ENCODE measurements around the gene ARHGEF16.

Gene ARHGEF16

DNA sequence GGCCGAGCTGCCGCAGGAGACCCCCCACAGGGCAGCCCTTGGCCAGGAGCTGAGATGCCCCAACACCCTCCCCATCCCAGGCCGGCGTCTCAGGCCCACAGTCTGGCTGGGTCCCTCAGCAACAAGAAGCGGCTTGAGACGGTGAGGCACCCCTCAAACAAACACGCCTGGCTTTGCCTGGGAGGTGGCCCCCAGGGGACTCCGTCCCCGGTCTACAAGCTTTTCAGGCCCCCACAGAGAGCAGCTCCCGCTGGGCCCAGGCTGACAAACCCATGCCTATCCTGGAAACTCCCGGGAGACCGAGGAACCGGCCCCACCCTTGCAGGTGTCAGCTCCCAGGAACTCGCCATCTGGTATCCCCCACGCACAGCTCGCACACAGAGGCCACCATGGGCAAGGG is 67.0 kb downstream of the ARHGEF16 start:
- DNase-seq: no peak

DNA sequence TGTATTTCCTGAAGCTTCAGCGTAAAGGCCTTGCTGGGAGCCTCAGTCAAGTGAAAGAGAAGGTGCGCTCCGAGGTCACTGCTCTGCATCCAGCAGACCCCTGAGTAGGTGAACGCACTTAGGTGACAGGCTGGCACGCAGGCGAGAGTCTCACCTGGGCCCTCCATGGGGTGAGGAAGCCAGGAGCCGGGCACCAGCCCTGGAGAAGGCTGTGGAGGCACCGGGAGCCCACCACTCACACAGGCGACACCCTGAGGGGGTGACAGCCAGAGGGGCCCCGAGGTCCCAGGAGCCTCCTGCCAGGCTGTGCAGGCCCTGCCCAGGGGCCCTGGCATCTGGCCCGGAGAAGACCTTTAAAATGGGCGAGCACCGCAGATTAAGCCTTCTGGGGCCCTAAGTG is 67.6 kb downstream of the ARHGEF16 start:
- no peak for DNase-seq

DNA sequence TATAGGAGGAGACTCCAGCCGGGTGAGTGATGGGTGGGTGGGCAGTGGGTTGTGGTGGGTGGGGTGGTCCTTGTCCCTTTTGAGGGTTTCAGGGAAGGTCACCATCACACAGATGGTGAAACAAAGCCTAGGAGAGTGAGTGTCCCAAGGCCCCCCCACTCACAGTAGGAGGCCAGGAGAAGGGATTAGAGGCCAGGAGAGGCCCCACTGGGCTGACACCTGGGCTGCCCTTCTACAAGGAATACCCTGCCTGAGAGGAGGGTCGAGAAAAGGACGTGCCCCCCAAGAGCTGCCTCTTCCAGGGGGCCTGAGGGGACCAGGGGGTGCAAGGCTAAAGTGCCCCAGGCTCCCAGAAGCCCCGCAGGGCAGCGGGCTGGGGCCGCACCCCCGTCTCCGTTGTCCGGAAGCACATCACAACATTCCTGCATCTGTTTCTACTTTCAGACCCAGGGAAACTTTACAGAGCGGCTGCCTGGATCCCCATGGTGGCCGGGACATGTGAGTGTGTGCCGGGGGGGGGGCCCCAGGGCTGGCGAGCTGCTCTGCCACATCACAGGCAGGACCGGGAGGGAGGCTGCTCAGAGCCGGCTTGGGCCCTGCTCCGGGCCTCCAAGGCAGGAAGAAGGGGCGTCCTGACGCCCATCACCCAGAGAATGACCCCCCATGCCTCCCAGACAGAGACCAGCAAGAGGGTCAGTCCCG is 68.2 kb downstream of the ARHGEF16 start:
- DNase-seq: no peak

DNA sequence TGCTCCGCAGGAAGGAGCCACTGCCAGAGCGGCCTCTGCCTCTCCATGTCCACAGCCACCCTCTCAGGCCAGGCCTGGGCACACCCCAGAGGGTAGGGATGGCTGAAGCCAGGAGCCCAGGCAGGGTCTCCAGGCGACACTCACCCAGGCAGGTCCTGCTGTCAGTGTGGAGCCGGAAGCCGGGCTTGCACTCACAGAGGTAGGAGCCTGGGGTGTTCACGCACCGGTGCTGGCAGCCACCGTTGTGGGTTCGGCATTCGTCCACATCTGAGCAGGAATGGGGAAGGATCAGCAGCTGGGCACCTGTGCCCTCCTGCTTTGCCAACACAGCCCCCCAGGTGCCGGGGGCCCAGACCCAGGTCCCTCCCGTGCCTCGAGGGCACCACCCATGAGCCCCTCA is 69.5 kb downstream of the ARHGEF16 start:
- no peak for DNase-seq

DNA sequence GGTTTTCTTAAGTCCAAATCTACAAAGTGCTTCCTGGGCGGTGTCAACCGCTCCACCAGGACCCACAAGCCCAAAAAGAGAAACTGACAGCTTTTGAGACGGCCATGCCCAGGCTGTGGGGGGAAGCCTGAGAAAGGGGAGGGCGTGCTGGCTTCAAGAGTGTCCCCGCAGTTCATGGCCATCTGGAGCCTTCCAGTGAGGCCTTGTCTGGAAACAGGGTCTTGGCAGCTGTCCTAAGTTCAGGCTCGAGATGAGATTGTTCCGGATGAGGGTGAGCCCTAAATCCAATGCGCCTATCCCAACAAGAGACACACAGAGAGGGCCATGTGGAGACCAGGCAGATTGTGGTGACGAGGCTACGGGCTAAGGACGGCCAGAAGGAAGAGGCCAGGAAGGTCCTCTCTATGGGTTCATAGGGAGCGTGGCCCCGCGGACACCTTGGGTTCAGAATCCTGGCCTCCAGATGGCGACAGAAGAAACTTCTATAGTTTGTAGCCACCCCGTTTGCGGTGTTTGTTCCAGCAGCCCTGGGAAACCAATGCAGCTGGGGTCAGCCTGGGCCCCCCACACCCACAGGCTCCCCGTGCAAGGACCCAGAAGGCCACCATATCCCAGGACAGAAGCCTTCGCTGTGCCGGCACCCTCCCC is 70.2 kb downstream of the ARHGEF16 start:
- no peak for DNase-seq

DNA sequence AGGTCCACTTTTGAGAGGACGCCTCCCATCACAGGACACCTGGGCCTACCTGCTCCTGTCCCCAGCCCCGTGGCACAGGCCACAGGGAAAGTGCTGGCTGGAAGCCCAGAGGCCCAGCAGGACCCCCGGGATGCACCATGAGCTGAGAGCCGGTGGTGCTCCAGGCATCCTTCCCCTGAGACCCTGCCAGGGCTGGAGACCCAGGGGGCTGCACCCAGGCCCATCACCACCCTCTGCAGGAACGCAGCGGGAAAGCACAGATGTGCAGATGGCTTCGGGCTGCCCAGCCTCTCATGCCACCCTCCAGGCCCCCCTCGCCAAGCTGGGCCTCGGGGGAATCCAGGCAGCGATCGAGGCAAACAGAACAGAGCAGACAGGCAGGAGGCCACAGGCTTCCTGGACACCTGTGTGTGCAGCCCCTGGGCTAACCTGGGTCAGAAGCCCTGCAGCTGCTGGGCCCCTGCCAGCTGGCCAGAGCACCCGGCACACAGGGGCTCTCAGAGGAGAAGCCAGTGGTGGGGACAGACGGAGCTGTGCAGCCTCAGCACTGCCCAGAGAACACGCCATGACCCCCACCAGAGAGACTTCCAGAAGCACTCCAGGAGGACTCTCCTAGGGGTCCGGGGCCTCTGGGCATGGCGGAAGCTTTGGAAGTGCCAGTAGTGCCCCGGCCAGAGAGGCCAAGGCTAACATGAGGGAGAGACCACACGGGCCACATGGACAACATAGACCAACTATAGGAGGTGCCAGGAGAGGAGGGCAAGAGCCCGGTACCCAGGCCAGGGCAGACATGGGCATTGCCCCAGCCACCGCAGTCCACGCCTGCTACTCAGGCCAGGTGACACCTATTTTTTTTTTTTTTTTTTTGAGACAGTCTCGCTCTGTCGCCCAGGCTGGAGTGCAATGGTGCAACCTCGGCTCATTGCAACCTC is 71.4 kb downstream of the ARHGEF16 start:
- DNase-seq: no peak

DNA sequence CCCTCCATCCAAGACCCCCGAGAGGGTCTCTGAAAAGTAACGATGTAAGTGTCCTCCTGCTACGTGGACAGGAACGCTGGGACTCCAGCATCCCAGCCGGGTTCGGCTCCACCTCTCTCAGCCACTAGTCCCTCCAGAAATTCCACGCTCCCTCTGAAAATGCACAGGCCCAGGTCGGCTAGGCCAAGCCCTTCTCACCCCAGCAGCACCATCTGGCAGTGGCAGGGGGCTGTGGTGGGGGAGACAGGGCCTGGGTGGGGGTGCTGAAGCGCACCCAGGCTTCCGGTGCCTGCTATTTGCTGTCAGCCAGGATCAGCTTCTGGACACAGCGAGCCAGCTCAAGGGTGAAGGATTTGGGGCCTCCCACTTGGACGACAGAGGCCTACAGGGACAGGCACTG is 73.3 kb downstream of the ARHGEF16 start:
- DNase-seq: no peak

DNA sequence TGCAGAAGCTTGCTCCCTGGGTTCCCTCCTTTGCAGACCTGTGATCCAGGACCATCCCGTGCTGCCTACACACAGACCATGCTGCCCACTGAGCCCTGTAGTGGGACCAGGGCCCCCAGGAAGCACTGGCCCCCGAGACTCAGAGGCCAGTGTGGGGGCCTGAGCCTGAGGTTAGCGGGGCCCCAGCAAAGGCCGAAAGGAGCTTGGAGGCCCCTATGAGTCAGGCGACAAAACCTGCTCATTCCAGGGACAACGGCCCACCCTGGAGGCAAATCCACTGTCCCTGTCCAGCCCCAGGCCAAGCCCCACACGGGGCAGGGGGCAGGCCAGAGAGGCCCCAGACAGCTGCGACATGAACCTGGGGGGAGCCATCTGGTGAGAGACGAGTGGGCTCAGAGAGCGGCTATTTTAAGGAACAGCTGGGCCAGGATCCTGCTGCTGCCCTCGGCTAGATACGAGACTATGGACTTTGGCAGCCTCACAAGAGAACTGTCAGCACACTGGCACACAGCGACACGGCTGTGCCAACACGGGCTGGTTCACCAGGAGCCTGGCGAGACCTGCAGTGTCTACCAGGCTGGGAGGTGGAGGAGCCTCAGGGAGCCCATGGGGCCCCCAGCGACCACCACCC is 74.7 kb downstream of the ARHGEF16 start:
- no peak for DNase-seq

DNA sequence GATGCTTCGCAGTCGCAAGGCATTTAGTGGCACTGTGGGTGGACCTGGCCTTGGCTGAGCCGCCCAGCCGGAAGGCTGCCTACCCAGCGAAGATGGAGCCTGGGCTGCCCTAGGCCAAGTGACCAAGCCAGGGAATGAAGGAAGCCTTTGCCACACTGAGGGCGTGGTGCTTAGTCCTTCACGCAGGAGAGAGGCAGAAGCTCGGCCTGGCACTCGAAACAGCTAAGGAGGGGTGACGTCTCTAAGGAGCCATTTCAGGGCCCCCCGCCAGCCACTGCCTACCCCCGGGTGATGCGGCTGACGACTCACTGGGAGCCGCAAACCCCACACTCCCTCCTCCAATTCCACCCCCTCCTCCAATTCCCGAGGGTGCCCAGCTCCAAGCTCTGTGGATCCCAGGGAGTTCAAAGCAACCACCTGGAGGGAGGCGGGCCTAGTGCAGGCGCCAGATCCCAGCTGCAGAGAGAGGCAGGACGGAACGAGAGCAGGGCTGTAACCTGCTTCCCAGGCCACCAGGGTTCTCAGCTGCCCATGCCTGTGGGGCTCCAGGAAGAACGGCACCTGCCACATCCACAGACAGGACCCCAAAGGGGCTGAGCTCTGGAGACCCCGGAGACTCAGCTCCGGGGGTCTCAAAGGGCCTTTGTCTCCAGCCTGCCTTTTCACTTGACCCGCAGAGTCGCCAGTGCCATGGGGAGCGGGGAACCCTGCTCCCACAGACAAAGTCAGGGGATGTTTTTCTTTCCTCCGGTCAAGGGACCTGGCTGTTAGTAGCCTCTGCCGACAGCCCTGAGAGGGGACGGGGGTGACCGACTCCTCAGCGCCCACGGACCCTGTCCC is 75.8 kb downstream of the ARHGEF16 start:
- no peak for DNase-seq
